GM19043 (cell line): ENCODE results near the gene MYCL.
"Not testable (repeated sequence)": the region's sequence is repeated elsewhere in the genome, so short reads cannot be mapped to it uniquely, and the experiment has no call there.

Source experiments
- ATAC-seq: cut with Tn5 transposase; IDR thresholded peaks from one replicate; pipeline ENCODE4 v1.9.1; 2021; ENCODE audit warnings: low read depth; ENCODE audit not compliant: unreplicated experiment

Gene MYCL

GRCh38 chr1:39922251-39922688, 20.6 kb upstream of the MYCL start:
- ATAC-seq = no peak

DNA sequence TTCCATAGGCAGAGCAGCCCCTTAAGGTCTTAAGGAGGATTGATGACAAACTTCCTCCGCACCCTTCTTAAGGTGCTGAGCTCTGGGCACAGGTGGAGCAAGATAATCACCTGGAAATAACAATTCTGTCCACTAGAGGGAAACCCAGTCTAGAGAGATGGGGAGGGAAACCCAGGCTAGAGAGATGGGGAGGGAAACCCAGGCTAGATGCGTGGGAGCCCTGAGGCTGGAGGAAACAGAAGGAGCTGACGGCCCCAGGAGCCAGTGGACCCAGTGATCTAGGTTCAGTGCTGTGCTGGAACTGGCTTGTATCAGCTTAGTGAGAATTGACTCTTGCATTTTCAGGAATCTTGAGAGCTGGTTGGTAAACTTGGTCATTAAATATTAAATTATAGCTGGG, 17.8 kb upstream of the MYCL start:
- ATAC-seq = no peak

DNA sequence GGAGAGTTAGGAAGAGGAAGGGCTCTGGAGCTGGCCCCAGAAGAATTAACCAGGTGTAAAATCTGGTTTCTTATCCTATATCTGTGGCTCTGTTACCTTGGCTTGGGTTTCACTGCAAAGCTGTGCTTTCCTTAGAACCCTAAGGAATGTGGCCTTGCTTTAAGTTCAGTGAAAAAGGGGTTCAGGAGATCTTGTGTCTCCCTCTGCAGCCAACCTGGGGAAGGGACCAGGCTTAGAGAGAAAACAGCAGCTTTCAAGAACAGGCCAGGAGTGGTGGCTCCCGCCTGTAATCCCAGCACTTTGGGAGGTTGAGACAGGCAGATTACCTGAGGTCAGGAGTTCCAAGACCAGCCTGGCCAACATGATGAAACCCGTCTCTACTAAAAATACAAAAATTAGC, 16.1 kb upstream of the MYCL start:
- no peak for ATAC-seq

GRCh38 chr1:39915499-39916129, 13.9 kb upstream of the MYCL start:
- ATAC-seq = no peak

GRCh38 chr1:39913136-39913535, 11.4 kb upstream of the MYCL start:
- not testable (repeated sequence) for ATAC-seq

DNA sequence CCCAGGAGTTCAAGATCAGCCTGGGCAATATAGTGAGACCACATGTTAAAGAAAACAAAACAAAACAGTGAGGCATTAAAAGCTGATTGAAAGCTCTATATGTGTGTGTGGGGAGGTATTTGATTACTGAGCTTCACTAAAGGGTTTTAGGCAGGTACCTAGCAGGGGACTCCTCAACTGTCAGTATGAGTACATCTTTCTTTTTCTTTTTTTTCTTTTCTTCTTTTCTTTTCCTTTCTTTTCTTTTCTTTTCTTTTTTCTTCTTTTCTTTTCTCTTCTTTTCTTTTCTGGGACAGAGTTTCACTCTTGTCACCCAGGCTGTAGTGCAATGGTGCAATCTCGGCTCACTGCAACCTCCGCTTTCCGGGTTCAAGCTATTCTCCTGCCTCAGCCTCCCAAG, 8.5 kb upstream of the MYCL start:
- ATAC-seq = no peak

DNA sequence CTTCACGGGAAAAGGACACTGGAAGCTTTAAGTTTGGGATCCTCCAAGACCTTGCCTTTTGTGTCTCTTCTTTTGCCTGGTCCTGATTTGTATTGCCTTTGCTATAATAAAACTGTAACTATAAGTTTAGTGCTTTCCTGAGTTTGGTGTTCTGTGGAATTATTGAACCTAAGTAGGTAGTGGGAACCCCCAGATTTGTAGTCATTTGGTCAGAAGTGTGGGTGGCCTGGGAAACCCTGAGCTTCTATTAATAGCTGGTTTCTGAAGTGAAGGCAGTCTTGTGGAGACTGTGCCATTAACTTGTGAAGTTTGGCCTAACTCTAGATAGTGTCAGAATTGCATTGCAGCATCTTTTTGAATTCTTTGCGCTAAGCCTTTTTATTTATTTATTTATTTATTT, 6.8 kb upstream of the MYCL start:
- ATAC-seq = no peak

DNA sequence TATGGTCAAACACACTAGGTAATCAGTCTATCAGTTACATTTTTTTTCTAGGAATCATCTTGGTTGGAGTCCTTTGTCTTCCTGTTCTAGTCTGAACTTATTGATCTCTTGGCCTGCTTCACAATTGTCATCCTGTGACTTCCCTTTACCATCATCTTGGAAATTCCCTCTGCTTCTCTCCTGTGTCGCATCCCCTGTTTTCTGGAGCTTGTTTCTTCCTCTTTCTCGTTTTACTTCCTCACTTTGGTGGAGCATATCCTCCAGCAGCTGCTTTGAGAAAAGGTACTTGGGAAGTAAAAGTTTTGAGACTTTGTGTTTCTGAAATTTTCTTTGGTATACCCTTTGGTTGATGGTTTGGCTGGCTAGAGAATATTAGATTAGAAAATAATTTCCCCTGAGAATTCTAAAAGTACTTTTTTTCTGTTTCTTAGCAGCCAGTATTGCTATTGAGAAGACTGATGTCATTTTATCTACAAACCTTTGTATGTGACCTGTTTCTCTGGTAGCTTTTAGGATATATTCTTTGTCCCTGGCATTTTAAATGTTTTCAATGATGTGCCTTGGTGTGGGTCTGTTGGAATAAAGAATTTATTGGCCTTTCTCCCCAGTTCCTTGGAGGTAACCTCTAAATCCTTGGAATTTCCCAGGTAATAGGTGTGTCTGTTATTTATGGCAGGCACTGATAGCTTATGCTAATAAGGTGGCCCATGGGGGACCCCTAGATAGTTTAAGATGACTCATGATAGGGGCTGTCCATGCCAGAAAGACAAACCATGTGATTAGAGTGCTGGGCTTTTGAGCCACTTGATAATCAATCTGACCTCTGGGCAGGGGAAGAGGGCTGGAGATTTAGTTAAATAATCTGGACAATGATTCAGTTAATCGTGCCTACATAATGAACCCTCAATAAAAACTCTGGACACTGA, 6.1 kb upstream of the MYCL start:
- ATAC-seq = no peak

- no peak for ATAC-seq
Measured at GRCh38 chr1:39905172-39905571, 3.5 kb upstream of the MYCL start.

- no peak for ATAC-seq
Measured at GRCh38 chr1:39902460-39902807, 717 bp upstream of the MYCL start.

GRCh38 chr1:39901464-39901713, 328 bp downstream of the MYCL start:
- ATAC-seq = no peak

DNA sequence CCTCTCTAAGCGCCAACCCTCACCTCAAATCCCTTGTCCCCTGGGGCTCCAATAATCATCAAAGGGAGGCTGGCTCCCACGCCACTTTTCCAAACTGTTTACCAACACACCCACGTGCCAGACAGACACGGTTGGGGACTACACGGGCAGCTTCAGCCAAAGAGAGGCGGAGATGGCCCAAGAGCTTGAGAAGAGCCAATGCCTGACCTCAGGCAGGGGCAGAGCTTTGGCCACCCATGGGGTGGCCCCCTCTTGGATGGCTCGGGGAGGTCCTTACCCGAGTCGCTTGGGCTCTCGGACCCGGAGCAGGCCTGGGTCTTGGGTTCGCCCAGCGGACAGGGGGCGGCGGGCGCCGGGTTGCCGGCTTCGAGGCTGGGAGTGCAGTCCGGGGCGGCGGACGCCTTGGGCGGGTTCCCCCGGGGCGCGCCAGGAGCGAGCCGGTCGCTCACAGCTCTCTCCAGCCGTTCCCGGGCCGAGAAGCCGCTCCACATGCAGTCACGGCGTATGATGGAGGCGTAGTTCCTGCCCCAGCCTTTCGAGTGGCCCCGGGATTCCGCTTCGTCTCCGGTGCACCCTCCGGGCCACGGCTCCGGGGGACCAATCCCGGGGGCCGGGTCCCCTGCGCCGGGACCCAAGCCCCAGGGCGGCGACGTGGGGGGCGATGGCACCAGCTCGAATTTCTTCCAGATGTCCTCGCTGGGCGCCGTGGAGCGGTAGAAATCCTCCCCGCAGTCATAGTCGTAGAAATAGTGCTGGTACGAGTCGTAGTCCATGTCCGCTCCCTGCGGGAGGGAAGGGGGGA, 854 bp downstream of the MYCL start:
- ATAC-seq = no peak

DNA sequence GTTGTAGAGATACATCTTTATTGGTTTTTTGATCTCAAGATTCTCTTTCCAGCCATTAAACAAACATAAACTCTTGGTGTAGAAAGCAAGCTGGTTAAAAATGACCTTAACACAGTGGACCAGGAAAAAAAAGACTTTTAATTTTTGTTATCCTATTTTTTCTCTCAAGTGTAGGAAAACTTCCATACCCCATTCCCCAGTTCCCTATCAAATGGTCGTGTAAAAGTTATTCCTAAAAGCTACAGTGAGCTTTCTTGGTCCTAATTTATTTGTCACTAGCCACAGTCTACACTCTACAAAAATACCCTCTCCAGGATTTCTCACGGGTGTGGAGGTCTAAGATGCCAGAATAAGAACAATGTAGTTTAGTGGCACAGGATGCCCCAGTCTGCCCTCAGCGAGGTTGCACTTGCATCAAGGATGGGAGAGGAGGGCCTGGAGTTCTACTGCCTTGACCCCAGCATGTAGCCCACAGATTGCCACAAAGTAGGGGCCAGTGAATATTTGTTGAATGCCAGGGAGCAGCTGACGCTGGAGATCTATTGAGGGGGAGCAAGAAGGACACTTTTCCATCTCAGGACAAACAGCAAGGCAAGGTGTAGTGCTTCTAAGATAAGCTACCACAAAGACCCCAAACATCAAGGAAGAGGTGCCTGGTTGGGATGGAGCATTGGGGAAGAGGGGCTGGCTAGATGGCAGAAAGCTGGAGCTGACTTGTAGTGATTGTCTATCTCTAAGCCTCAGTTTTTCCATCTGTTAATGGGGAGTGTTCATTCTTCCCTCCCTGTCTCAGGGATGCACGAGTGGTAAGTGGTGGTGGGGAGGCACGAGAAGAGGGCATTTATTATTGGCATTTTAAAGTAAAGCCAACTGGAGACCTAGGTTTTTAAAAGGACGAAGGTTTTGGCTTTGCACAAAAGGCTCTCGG, 1.8 kb downstream of the MYCL start:
- ATAC-seq = no peak

- no peak for ATAC-seq
Measured at GRCh38 chr1:39898648-39899603, 2.8 kb downstream of the MYCL start.

DNA sequence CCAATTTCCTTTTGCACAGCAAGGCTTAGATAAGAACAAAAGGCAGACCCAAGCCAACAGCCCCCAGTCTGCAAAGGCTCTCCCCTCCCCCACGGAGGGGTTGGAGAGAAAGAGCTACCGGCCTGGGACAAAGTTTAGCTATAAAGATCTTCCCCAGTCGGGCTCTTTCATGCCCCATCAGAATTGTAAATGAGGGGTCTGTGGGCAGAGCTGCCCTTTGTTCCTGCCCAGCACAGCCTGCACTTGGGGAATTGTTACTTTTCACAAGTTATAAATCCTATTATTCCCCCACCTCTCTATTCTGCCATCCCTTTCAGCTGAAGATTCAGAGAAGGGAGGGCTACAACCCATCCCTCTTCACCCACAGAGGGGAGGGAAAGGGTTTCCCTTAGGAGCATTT, 3.5 kb downstream of the MYCL start:
- no peak for ATAC-seq

GRCh38 chr1:39896909-39897685, 4.6 kb downstream of the MYCL start:
- ATAC-seq = no peak

DNA sequence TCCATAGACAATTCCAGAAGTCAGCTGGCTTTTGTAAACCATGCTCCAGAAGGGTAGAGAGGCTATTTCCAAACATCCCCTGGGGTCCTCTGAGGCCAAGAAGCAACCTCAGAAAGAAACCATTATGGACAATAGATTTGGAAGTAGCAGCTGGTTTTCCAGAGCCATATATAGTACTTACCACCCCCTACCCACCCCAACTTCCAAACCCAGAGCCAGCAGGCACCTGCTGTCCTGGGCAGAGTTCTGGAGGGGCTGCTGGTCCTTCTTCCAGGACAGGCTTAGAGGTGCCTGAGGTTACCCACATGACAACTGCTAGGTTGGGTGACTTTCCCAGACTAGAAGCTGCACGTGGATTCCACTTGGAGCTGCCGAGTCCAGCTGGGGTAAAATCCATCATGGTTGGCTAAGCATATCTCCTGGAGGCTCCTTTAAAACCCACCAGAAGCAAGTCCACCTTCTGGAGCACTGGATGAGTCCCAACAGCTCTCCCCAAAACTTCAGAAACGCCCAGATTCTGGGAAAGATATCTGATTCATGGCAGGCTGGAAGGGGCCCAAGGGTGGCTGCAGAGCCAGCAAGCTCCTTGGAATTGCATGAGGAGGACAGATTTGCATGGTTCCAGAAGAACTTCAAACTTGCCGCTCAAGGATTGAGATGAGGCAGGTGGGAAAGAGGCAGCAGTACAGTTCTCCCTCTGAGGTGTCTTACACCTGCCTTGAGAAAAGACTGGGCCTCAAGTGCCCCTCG, 5.8 kb downstream of the MYCL start:
- ATAC-seq = no peak

DNA sequence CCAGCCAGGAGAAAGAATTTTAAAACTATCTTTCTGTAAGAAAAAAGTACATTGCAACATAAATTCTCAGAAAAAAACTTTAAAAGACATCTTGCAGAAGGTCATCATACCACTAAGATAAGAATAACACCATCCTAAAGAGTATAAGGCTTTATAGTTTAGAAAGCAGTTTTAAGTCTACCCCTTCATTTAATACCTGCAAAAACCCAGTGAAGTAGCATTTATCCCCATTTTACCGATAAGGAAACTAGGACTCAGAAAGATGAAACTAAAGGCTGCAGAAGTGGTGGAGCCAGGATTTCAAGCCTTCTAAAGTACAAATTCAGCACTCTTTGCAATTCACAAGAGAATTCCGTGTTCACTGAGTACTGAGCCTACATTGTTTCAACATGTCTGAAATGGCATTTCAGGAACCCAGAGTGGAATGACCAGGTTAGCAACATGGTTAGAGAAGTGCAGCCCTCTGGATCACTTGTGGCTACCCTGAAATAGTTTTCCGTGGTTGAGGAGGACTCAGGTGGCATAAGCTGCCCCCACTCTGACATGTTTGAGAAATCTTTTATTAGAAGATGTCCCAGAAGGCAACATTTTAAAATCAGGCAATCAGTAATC, 6.7 kb downstream of the MYCL start:
- no peak for ATAC-seq
